ENCODE measurements around the gene NPB. TPM values are rescaled to one million over a fixed set of nuclear protein-coding genes. Genes with fewer than 3 reads are reported as not detected.

Gene NPB
- polyA plus RNA-seq, 1 donor = 0.39 TPM

DNA sequence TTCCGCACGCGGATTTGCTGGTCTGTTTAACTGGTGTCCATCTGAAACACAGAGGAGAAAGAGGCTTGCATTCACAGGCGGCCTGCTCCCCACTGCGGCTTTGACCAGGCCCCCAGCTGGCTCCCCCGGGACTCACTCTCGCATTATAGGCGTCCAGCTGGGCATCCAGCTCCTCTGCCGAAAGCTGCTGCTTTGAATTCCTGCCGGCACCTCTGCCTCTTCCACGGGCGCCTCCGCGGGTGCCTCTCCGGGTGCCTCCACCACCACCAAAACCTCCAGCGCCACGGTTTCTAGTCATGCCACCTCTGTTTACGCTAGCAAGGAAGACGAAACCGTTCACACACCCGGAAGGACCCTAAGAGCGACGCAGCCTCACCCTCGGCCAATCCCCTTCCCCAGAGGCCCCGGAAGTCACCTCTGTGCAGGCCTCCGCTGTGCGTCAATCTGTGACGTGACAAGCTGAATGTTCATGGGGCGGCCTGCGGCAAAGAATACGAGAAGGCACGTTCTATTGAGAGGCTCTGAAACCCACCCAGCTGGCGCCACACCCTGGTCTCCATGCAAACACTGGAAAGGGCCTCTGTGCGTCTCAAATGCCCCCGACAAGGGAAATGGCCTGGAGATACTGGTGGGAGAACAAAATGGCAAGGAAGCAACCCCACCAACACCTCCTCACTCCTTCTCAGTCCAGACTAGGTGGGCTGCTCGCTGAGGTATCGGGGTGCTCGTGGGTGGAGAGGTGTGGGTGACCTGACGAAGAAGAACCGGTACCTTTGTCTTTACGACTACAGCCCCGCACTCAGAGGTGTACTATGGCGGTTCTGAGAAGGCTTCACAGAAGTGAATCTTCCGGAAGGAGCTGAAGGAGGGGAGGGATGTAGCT, 13.7 kb upstream of the NPB start:
- Histone ChIP-seq H3K4me3 (ENCODE audit: low read length) (no peak overlapping the region), H3K27me3 (ENCODE audit: control insufficient read depth, insufficient read depth, low read length) (no peaks in the 10 kb centered on the region), H3K4me1 (ENCODE audit: control insufficient read depth, insufficient read depth, low read length) (peaks cover 15% of the 10 kb centered on the region), H3K36me3 (ENCODE audit: control insufficient read depth, insufficient read depth, low read length) (peaks cover 60% of the 10 kb centered on the region), H3K9me3 (ENCODE audit: control insufficient read depth, low read depth, low read length) (no peaks in the 10 kb centered on the region), H3K27ac (ENCODE audit: low read length) (no peak overlapping the region)
- 100% methylated on average over 1 of the region's 44 CpGs for WGBS (ENCODE audit: insufficient coverage, low lambda C conversion rate)
- no peak for DNase-seq

DNA sequence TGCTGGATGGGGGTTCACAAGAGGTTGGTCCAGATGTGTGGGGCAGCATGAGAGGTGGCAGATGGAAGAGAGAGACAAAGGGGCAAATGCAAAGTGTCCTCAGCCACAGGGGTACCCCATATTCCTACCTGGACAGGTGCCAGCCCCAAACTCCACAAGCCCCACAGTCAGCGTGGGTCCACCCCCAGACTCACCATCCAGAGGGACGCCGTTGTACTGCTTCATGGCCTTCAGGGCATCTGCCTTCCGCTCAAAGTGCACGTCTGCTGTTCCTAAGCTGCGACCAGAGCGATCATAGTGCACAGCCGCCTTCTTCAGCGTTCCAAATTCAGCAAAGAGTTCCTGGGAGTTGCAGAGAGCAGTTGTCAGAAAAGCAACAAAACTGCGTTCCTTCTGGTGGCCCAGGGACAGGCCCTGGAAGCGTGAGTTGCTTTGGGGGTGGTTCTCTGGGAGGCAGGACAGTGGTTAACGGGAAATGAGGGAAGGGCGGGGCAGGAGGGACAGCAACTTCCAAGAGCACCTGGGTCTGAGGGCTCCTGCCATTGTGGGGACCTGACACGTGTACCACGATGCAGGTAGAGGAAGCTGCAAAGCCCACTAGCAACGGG, 12.9 kb upstream of the NPB start:
- H3K4me3 ChIP-seq (ENCODE audit: low read length) = no peak overlapping the region
- H3K9me3 ChIP-seq (ENCODE audit: control insufficient read depth, low read depth, low read length) = no peaks in the 10 kb centered on the region
- no peak overlapping the region for H3K27ac ChIP-seq (ENCODE audit: low read length)
- H3K4me1 ChIP-seq (ENCODE audit: control insufficient read depth, insufficient read depth, low read length) = peaks cover 15% of the 10 kb centered on the region
- peaks cover 66% of the 10 kb centered on the region for H3K36me3 ChIP-seq (ENCODE audit: control insufficient read depth, insufficient read depth, low read length)
- DNase-seq = no peak
- WGBS (ENCODE audit: insufficient coverage, low lambda C conversion rate) = 100% methylated on average over 1 of the region's 16 CpGs
- H3K27me3 ChIP-seq (ENCODE audit: control insufficient read depth, insufficient read depth, low read length) = no peaks in the 10 kb centered on the region

DNA sequence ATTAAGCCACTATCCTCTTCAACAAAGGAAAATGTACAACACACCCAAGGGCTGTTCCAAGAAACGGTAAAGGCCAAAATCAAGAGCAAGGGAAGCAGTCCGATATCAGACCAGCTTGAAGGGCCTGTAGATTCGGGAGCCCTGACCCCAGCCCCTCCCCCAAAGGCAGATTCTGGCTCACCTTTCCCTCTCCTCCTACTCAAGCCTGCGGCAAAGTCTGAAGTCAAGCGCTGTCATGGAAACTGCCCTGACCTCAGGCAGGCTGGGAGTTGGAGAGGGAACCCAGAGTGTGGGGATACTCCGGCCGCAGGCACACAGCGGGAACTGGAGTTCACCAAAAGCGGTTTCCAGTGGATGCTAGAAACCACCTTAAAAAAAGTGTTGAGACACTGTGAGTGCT, 12.4 kb upstream of the NPB start:
- WGBS (ENCODE audit: insufficient coverage, low lambda C conversion rate) = no CpG with 5 or more reads among the region's 9 CpGs
- Histone ChIP-seq H3K4me1 (ENCODE audit: control insufficient read depth, insufficient read depth, low read length) (peaks cover 15% of the 10 kb centered on the region), H3K4me3 (ENCODE audit: low read length) (peak overlapping the region; percentile 7), H3K9me3 (ENCODE audit: control insufficient read depth, low read depth, low read length) (no peaks in the 10 kb centered on the region), H3K27ac (ENCODE audit: low read length) (no peak overlapping the region), H3K27me3 (ENCODE audit: control insufficient read depth, insufficient read depth, low read length) (no peaks in the 10 kb centered on the region), H3K36me3 (ENCODE audit: control insufficient read depth, insufficient read depth, low read length) (peaks cover 67% of the 10 kb centered on the region)
- DNase-seq = no peak

GRCh38 chr17:81890447-81891302, 11.4 kb upstream of the NPB start:
- DNase-seq = no peak
- Histone ChIP-seq H3K36me3 (ENCODE audit: control insufficient read depth, insufficient read depth, low read length) (peaks cover 63% of the 10 kb centered on the region), H3K9me3 (ENCODE audit: control insufficient read depth, low read depth, low read length) (no peaks in the 10 kb centered on the region), H3K4me1 (ENCODE audit: control insufficient read depth, insufficient read depth, low read length) (peaks cover 15% of the 10 kb centered on the region), H3K27ac (ENCODE audit: low read length) (peak overlapping the region; percentile 36), H3K27me3 (ENCODE audit: control insufficient read depth, insufficient read depth, low read length) (no peaks in the 10 kb centered on the region), H3K4me3 (ENCODE audit: low read length) (peak overlapping the region; percentile 75)
- no CpG with 5 or more reads among the region's 69 CpGs for WGBS (ENCODE audit: insufficient coverage, low lambda C conversion rate)

DNA sequence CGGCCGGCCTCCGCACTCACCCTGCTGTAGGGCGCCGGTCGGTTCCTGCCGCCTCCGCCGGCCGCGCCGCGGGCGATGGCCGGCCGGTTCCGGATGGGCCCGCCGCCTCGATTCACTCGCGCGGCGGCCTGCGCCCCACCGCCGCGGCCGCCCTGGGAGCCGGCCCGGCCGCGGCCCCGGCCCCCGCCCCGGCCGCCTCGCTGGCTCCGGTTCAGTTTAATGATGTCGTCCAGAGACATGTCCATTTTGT, 10.8 kb upstream of the NPB start:
- WGBS (ENCODE audit: insufficient coverage, low lambda C conversion rate) = no CpG with 5 or more reads among the region's 40 CpGs
- Histone ChIP-seq H3K27ac (ENCODE audit: low read length) (no peak overlapping the region), H3K27me3 (ENCODE audit: control insufficient read depth, insufficient read depth, low read length) (no peaks in the 10 kb centered on the region), H3K9me3 (ENCODE audit: control insufficient read depth, low read depth, low read length) (no peaks in the 10 kb centered on the region), H3K36me3 (ENCODE audit: control insufficient read depth, insufficient read depth, low read length) (peaks cover 58% of the 10 kb centered on the region), H3K4me1 (ENCODE audit: control insufficient read depth, insufficient read depth, low read length) (peaks cover 15% of the 10 kb centered on the region), H3K4me3 (ENCODE audit: low read length) (peak overlapping the region; percentile 75)
- no peak for DNase-seq

DNA sequence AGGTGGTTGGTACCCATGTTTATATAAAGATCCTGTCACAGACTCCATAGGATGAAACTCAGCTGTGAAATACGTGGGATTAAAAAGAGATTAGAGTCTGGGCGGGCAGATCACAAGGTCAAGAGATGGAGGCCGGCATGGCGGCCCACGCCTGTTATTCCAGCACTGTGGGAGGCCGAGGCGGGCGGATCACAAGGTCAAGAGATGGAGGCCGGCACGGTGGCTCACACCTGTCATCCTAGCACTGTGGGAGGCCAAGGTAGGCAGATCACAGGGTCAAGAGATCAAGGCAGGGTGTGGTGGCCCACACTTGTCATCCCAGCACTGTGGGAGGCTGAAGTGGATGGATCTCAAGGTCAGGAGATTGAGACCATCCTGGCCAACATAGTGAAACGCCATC, 6.6 kb upstream of the NPB start:
- no peak overlapping the region for H3K4me3 ChIP-seq (ENCODE audit: low read length)
- WGBS (ENCODE audit: insufficient coverage, low lambda C conversion rate) = 100% methylated on average over 1 of the region's 11 CpGs
- no peaks in the 10 kb centered on the region for H3K9me3 ChIP-seq (ENCODE audit: control insufficient read depth, low read depth, low read length)
- H3K4me1 ChIP-seq (ENCODE audit: control insufficient read depth, insufficient read depth, low read length) = peaks cover 6% of the 10 kb centered on the region
- DNase-seq = no peak
- H3K27ac ChIP-seq (ENCODE audit: low read length) = no peak overlapping the region
- H3K36me3 ChIP-seq (ENCODE audit: control insufficient read depth, insufficient read depth, low read length) = peaks cover 55% of the 10 kb centered on the region
- H3K27me3 ChIP-seq (ENCODE audit: control insufficient read depth, insufficient read depth, low read length) = no peaks in the 10 kb centered on the region

GRCh38 chr17:81898029-81898866, 3.8 kb upstream of the NPB start:
- H3K27me3 ChIP-seq (ENCODE audit: control insufficient read depth, insufficient read depth, low read length) = peaks cover 19% of the 10 kb centered on the region
- DNase-seq = no peak

DNA sequence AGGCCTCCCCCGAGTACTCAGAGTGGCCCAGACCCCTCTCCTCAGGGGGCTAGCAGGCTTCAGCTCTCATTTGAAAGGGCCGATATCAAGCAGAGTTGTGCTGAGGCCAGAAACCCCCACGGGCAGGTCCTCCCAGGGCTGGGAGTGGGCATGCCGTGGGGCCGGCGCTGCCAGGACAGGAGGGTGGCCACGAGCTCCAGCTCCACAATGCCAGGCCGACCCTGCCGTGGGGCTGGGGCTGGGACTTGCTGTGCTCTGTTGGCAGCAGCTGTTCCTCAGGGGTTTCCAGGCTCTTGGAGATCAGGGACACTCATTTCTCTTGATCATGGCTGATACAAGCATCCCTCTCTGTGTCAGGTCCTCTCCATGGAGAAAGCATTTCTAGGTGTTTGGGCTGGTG, 3.2 kb upstream of the NPB start:
- DNase-seq = no peak
- H3K36me3 ChIP-seq (ENCODE audit: control insufficient read depth, insufficient read depth, low read length) = peaks cover 57% of the 10 kb centered on the region

More at GRCh38 chr17:81898029-81898866, 3.8 kb upstream of the NPB start:
- Histone ChIP-seq H3K27ac (ENCODE audit: low read length) (no peak overlapping the region), H3K4me3 (ENCODE audit: low read length) (no peak overlapping the region), H3K4me1 (ENCODE audit: control insufficient read depth, insufficient read depth, low read length) (peaks cover 8% of the 10 kb centered on the region), H3K36me3 (ENCODE audit: control insufficient read depth, insufficient read depth, low read length) (peaks cover 56% of the 10 kb centered on the region), H3K9me3 (ENCODE audit: control insufficient read depth, low read depth, low read length) (peaks cover 6% of the 10 kb centered on the region)
- no CpG with 5 or more reads among the region's 19 CpGs for WGBS (ENCODE audit: insufficient coverage, low lambda C conversion rate)

GRCh38 chr17:81899514-81900166, 2.4 kb upstream of the NPB start:
- Histone ChIP-seq H3K27me3 (ENCODE audit: control insufficient read depth, insufficient read depth, low read length) (peaks cover 21% of the 10 kb centered on the region), H3K27ac (ENCODE audit: low read length) (no peak overlapping the region), H3K36me3 (ENCODE audit: control insufficient read depth, insufficient read depth, low read length) (peaks cover 56% of the 10 kb centered on the region), H3K4me3 (ENCODE audit: low read length) (no peak overlapping the region), H3K4me1 (ENCODE audit: control insufficient read depth, insufficient read depth, low read length) (peaks cover 8% of the 10 kb centered on the region), H3K9me3 (ENCODE audit: control insufficient read depth, low read depth, low read length) (peaks cover 6% of the 10 kb centered on the region)
- DNase-seq = no peak
- WGBS (ENCODE audit: insufficient coverage, low lambda C conversion rate) = no CpG with 5 or more reads among the region's 22 CpGs

More for the DNA sequence above, 3.2 kb upstream of the NPB start:
- Histone ChIP-seq H3K4me1 (ENCODE audit: control insufficient read depth, insufficient read depth, low read length) (peaks cover 8% of the 10 kb centered on the region), H3K9me3 (ENCODE audit: control insufficient read depth, low read depth, low read length) (peaks cover 6% of the 10 kb centered on the region), H3K27ac (ENCODE audit: low read length) (no peak overlapping the region), H3K4me3 (ENCODE audit: low read length) (no peak overlapping the region), H3K27me3 (ENCODE audit: control insufficient read depth, insufficient read depth, low read length) (peaks cover 21% of the 10 kb centered on the region)
- WGBS (ENCODE audit: insufficient coverage, low lambda C conversion rate) = no CpG with 5 or more reads among the region's 9 CpGs
